GM19438 (cell line): ENCODE results near the gene CENPC.

ENCODE experiments used
- ATAC-seq: cut with Tn5 transposase; IDR thresholded peaks from one replicate; pipeline ENCODE4 v1.9.1; 2021; ENCODE audit warnings: low read depth; ENCODE audit not compliant: unreplicated experiment

CENPC gene, protein sequence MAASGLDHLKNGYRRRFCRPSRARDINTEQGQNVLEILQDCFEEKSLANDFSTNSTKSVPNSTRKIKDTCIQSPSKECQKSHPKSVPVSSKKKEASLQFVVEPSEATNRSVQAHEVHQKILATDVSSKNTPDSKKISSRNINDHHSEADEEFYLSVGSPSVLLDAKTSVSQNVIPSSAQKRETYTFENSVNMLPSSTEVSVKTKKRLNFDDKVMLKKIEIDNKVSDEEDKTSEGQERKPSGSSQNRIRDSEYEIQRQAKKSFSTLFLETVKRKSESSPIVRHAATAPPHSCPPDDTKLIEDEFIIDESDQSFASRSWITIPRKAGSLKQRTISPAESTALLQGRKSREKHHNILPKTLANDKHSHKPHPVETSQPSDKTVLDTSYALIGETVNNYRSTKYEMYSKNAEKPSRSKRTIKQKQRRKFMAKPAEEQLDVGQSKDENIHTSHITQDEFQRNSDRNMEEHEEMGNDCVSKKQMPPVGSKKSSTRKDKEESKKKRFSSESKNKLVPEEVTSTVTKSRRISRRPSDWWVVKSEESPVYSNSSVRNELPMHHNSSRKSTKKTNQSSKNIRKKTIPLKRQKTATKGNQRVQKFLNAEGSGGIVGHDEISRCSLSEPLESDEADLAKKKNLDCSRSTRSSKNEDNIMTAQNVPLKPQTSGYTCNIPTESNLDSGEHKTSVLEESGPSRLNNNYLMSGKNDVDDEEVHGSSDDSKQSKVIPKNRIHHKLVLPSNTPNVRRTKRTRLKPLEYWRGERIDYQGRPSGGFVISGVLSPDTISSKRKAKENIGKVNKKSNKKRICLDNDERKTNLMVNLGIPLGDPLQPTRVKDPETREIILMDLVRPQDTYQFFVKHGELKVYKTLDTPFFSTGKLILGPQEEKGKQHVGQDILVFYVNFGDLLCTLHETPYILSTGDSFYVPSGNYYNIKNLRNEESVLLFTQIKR

DNA sequence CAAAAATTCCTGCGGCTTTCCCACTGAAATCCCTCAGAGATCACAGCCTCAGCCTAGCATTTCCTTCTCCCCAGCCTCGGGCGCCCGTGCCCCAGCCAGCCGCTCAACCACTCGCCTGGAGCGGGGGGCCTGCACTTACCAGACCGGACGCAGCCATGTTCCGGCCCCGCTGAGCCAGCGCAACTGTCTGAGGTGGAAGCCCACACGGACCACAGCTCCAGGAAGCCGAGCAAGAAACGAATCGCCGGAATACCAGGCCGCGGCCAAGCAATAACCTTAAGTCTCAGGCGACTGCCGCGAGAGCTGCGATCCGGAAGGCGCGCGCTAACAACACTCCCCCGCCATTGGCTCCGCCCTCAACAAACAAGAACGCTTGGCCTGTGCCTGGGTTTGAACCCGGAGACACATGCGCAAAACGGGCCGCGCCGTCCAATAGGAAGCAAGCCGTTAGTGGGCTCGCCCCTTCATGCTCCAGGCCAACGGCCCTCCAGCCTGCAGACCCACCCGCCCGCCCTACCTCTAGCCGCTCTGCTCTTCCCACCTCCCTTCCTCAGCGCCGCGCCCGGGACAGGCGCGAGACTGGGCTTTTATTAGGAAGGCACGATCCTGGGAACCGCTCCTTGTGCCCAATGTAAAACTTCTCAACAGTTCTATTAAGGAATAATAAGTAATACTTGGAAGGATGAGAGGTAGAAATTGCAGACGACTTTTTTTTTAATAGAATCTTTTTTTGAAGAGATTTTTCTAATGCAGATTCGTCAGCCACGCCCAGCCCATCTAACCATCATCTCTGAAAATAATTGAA is at the start of gene CENPC:
CENPC (minus strand) TSS at position 305 of the 805 bp plus-strand sequence; CDS start at position 157, 148 bp downstream.
- ATAC-seq: peak; percentile 95

DNA sequence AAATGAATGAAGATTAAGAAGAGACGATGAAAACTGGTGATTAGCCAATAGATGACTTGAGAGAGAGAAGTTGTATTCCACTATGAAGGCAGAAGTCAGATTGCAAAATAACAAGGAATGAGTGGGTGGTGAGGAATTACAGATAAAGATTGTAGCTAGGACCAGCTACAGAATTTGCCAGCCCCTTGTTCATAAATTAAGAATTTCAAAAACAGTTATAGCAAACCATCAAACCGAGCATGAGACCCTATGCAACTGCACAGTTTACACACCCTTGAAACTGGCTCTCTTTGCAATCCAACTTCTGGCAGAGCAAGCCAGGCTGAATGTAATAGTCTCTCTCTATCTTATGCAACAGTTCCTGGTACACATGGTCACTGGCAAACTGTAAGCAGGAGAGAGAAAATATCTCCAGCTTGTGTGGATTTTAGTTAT is 48.5 kb upstream of the CENPC start:
- ATAC-seq: no peak

DNA sequence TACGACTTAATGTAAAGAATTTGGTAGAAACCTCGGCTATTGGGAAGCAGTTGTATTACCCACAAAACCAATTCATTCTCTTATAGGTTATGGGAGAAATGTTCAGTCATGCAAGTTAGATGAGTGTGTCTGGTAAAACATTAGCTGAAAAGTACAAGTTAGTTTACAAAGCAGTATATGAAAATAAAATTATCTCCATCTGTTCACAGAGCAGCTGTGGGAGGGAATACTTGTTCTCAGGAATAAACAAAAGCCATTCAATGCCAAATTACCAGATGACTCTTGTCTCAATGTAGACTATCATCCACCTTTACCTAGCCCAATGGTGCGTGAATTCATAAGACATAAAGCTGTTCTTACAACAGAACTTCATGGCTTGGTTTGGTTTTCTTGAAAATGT is 41.9 kb upstream of the CENPC start:
- ATAC-seq: no peak

DNA sequence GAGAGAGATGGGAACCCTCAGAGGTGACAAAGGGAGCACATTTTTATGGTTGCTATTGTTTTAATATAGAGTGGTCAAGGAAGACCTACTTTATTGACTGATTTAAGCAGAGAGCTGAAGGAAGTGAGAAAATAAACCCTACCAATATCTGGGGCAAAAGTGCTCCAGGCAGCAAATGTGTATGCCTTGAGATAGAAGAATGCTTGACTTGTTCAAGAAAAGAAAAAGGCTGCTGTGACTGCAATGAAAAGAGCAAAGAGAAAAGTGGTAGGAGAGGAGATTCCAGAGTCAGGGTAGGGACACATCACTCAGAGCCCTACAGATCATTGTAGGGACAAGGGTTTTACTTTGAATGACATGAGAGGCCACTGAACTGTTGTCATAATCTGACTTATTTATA is 39.2 kb upstream of the CENPC start:
- ATAC-seq: no peak

DNA sequence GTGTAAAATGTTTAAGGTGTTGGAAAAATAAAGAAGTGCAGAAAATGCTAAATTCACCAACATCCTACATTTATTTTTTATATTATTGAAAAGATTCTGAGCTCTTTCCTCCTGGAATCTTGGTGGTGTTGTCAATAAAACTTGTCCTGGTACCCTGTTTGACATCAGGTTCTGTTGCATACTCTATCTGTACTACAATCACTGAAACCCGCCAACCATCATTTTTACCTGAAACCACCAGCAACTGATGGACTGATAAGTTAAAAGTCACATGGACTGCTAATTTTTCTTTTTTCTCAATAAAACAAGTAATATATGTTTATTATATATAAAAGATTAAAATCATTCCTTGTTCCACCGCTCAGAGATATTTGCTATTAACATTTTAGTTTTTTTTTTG is 36.6 kb upstream of the CENPC start:
- no peak for ATAC-seq

DNA sequence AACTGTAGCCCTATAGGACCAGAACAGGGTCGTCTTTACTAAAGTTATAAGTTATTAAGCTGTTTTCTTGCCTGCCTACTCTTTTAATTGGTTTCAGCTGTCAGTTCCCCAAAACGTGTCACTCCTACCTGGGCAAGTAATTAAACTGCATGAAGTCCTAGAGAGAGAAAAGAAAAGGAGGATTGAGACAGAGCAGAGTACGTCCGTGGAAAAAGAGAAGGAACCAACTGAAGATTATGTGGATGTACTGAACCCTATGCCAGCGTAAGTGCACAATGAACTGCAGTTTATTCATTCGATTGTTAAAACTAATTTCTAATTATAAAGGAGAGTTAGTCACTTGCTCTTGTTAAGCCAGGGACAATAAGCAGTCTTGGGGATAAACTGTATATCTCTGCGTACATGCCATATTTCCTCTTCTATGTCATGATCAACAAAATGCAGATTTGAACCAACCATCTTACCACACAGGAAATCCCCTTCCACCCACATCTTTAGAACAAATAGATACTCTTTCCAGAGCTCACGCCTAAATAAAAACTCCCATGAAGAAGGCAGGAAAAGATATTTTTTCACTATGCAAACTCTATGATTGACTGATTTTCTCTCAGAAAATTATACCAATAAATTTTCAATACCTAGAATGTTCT is 36.0 kb upstream of the CENPC start:
- ATAC-seq: no peak

DNA sequence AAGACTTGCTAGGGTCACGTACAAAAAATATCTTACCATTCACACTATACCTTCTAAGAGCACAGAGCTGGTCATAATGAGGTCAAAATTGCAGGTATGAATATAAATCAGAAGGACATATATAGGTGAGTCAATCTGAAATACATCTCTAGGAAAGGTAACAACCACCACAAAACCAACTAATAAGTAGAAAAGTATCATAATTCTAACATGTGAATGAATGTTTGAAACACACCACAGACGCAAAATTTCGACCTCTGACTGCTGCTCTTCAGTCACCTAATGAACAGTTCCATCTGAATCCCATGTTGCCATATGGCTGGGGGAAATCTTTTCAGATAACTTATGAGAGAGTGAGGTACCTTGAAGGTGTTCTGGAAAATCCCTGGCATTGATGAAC is 35.3 kb upstream of the CENPC start:
- no peak for ATAC-seq

DNA sequence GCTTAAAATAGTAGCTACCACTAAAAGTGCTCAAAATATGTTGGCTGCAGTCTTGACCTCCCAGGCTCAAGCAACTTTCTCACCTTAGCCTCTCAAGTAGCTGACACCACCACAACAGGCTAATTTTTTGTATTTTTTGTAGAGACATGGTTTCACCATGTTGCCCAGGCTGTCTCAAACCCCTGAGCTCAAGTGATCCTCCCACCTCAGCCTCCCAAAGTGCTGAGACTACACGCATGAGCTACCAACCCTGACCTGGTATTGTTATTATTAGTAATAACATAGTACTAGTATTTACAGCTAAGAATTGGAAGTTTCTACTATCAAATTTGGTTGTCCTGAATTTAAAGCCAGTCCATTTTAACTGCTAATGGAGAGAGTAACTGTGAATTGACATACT is 31.2 kb upstream of the CENPC start:
- ATAC-seq: no peak

DNA sequence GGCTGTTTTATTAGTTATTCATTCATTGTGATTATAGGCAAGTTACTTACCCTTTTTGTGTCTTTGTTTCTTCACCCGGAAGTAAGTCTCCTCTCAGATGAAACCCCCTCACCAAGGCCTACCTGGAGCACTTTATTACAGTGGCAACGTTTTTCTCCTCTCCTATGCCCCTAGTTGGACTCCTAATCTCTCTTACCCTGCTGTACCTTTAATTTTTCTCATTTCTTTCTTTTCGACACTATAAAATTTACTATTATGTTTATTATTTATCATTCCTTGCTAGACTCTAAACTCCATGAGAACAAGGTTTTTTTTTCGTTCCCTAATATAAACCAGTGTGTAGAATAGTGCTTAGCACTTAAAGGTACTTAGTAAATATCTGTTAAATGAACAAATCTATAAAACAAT is 30.8 kb upstream of the CENPC start:
- ATAC-seq: no peak

DNA sequence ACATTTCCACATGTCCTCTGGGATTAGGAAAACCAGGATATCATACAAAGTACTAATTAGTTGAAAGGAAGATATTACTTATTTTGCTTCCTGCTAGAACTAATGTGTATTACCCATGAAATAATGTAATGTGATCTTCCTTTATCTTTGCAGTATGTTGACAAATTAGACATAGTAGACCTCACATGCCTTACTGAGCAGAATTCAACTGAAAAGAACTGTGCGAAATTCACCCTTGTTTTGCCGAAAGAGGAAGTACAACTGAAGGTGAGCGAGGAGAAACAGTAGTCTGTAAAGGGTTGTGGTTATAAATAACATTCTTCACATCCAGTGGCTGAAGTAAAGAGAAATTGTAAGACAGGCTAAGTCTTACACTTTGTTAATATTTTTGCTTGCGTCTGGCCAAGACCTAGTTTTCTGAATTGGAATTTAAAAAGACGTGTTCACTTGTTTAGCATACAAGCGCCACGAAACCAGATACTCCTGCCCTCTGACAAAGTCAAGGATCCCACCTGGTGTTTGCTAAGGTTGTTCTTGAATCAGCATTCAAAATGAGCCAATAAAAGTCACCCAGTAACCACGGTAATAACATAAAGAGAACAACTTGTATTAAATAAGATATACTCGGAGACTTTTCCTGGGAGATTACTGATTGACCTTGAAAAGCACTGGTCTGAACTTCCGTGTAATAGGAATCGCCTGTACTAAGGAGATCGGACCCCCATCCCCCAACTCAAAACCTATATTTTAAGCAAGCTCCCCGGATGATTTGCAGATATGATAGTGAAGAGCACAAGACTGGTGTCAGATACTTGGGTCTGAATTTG is 30.1 kb upstream of the CENPC start:
- peak; percentile 93 for ATAC-seq

DNA sequence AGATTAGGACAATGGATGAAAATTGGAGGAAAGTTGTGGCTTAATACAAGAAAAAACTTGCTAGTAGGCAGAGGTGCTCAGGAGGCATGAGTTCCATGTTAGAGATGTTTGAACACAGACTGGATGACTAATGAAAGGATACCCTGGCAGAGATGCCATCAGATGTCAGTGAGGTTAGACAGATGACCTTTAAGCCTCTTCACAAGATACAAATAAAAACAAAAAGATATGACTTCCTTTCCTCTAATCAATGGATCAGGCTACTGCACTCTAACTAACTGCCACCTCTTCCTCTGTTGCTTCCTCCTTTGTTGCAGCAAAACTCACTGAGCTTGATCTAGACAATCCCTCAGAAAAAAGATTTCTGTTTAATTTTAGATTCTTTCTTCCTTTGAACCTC is 27.9 kb upstream of the CENPC start:
- ATAC-seq: no peak

DNA sequence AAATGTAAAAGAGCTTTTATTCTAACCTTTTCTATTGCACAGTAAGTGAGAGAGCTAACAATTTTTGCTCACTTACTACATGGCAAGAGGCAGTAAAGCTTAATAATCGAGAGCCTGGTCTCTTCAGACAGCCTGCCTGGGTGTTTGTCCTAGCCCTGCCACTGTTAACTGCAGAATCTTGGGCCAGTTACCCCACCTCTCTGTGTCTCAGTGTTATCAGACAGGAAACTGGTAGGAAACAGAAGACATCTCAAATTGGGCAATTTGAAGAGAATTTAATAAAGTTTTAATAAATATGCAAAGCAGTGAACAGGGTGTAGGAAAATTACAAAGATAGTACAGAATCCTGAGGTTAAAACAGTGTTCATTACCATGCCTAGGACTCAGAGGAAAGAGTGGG is 26.7 kb upstream of the CENPC start:
- no peak for ATAC-seq

DNA sequence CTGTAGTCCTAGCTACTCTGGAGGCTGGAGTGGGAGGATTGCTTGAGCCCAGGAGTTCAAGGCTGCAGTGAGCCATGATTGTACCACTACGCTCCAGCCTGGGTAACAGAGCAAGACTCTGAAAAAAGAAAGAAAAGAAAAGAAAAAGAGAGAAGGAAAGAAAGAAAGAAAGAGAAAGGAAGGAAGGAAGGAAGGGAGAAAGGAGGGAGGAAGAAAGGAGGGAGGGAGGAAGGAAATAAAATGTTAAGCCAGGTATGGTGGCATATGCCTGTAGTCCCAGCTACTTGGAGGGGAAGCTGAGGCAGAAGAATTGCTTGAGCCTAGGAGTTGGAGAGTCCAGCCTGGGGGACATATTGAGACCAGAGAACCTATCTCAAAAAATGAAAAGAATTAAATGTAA is 25.2 kb upstream of the CENPC start:
- ATAC-seq: no peak

DNA sequence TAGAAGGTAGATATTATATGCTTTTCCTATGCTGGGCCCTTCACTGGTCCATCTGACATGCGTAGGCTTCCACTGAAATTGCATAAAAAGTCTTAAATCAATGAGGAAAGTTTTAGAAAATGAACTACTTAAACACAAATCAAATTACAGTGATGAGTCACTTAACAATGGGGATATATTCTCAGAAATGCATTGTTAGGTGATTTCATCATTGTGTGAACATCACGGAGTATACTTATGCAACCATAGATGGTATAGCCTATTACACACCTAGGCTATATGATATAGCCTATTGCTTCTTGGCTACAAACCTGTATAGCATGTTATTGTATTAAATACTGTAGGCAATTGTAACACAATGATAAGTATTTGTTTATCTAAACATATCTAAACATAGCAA is 23.5 kb upstream of the CENPC start:
- no peak for ATAC-seq

DNA sequence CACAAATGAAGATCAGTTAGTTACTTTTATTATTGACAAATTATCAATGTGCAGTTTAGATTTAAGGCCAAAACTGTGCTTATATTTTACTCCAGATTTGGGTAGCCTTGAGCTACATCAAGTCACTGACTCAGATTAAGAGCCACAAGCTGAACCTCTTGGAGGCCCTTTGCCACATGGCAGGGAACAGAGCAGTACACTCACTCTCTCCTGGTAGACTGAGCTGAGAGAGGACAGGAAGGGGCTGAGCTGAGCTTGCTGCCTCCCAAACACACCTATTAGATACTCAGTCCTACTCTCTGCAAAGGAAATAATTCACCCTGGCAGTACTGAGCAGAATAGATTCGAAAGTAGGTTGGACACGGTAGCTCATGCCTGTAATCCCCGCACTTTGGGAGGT is 21.0 kb upstream of the CENPC start:
- no peak for ATAC-seq

DNA sequence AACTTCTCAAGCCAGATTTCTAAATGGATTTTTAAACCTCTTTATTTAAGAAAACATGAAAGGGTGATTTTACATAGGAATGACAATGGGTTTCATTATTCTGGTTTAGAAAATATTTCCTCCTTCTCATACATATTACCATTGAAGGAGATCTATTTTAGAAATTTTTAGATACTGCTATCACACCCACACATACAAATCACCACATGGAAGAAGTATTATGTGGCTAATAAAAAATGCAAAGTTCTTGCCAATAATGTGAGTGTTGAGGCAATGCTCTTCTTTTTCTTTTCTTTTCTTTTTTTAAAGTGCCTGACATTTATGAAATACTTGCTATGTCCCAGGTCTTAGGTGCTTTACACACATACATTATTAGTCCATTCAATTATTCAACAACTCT is 20.0 kb upstream of the CENPC start:
- ATAC-seq: no peak

DNA sequence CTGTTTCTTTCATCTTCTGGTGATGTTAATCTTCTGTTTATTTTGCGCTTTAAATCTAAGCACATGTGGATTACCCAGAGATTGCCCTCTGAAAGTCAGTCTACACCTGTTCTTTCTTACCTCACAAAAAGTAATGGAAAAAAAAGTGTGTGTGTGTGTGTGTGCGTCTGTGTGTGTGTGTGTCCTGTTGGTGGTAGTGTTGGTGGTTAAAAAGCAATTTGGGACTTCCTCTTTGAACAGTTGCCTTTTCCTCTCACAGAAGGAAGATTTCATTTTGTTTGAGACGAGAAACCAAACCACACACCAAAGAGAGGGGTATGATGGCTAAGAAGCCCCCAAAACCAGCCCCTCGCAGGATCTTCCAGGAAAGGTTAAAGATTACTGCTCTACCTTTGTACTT is 13.2 kb upstream of the CENPC start, which contains the start of gene STAP1:
STAP1 (plus strand) TSS at position 235 of the 400 bp plus-strand sequence; CDS start at position 318, 83 bp downstream.
- peak; percentile 64 for ATAC-seq

DNA sequence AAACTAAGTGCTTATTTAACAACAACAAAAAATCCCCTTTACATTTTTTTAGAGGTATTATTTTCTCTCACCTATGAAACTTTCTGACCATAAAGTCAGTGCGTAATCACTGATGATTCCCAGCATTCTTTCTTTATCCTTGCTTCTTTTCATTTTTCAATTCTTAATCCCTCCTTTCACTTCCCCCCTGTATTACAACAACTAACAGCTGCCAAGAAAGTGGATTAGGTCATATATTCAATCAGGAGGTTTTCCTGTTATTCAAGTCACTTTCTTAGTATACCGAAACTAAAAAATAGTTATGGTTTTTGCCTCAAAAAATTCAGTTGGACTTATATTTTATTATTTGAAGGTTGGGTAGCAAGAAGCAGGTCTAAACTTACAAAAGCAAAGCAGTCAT is 11.1 kb upstream of the CENPC start:
- no peak for ATAC-seq

DNA sequence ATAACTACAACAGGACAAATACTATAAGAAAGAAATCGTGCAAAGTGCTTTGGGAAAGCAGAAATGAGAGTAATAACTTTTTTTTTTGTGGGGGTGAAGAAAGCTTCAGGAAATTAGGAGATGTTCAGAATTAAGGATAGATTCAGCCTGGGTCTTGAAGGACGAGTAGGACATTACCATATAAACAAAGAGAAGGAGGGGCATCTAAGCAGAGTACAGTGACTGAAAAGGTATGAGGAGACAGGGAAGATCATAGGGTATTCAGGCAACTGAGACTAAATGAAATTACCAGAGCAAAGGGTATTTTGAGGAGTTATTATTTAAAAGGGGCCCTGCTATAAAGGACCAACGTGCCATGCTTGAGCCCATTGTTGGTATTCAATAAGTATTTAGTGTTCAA is 10.1 kb upstream of the CENPC start:
- ATAC-seq: no peak
